GM19193 (cell line): ENCODE measurements around the gene PI16.

Source experiments
- POLR2A ChIP-seq: IDR thresholded peaks from 4 replicates; pipeline ENCODE4 v1.6.1; 2011; ENCODE audit not compliant: insufficient read depth, insufficient read length; ENCODE audit errors: extremely low read depth

The PI16 gene

GRCh38 chr6:36944650-36945049 lies 9.9 kb upstream of the PI16 start:
- no peak for TF ChIP-seq POLR2A

GRCh38 chr6:36945301-36945700 lies 9.2 kb upstream of the PI16 start:
- TF ChIP-seq POLR2A: no peak

GRCh38 chr6:36946526-36946925 lies 8.0 kb upstream of the PI16 start:
- no peak for TF ChIP-seq POLR2A

GRCh38 chr6:36947570-36948351 lies 6.8 kb upstream of the PI16 start:
- TF ChIP-seq POLR2A: no peak

GRCh38 chr6:36949636-36950035 lies 4.9 kb upstream of the PI16 start:
- TF ChIP-seq POLR2A: no peak

- no peak for TF ChIP-seq POLR2A
Measured at GRCh38 chr6:36953931-36954261, 642 bp upstream of the PI16 start.

GRCh38 chr6:36955136-36955535 lies 598 bp downstream of the PI16 start:
- no peak for TF ChIP-seq POLR2A

GRCh38 chr6:36955671-36956445 lies 1.3 kb downstream of the PI16 start:
- no peak for TF ChIP-seq POLR2A

- TF ChIP-seq POLR2A: no peak
Measured at GRCh38 chr6:36956446-36956820, 1.9 kb downstream of the PI16 start.

GRCh38 chr6:36957773-36958271 lies 3.3 kb downstream of the PI16 start:
- no peak for TF ChIP-seq POLR2A

GRCh38 chr6:36958775-36959554 lies 4.4 kb downstream of the PI16 start:
- TF ChIP-seq POLR2A: no peak

GRCh38 chr6:36959555-36960250 lies 5.2 kb downstream of the PI16 start:
- TF ChIP-seq POLR2A: no peak

- no peak for TF ChIP-seq POLR2A
Measured at GRCh38 chr6:36961441-36962435, 7.2 kb downstream of the PI16 start.

- TF ChIP-seq POLR2A: no peak
Measured at GRCh38 chr6:36962874-36963273, 8.3 kb downstream of the PI16 start.
